ENCODE measurements around the gene ADIPOR2. TPM values are rescaled to one million over a fixed set of nuclear protein-coding genes. Genes with fewer than 3 reads are reported as not detected.

ADIPOR2 gene
- total RNA-seq, 2 experiments from 2014 or later = 24.7 to 51.1 TPM

DNA sequence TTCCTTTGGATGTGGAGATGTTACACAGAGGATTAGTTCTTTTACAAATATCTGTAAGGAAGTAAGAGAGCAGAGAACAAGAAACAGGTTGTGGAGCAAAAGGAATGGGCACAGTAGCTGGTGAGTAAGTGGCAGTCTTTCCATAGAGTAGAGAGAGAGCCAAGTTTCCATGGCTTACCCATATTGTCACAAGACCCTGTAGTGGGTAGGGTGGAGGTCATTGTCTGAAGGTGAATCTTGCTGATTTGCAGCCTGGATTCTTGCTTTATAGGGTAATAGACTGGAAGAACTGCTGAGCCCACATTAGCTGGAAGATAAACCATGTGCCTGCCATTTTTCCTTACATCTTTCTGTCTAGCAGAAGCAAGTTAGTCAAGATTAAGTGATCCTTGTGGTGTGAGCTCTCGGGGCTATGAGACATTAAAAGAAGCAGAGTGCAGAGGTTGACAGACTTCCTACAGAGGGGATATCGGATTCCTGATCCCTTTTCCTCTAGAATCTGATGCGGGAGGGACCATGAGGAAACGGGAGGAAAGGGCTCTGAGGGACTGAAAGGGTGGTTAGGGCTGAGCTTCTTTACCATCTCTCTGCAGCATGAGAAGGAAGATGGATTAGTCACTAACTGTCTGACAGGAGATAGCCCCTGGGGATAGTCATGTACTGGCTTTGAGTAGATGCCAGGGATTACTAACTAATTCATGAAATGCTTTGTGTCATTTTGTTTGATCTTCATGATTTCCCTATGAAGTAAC is 85.5 kb downstream of the ADIPOR2 start:
- H3K27ac ChIP-seq (ENCODE audit: low read depth, low read length, poor library complexity, severe bottlenecking) = no peak overlapping the region
- CTCF ChIA-PET (ENCODE audit: unreplicated experiment) = no interaction called here
- peaks cover 58% of the 10 kb centered on the region for H3K36me3 ChIP-seq (ENCODE audit: insufficient read depth, low read length)
- intact Hi-C loops (cut with micrococcal nuclease; ENCODE audit: unreplicated experiment) = no loop called here
- H3K9me2 ChIP-seq (ENCODE audit: insufficient read depth, low read length) = no peaks in the 10 kb centered on the region
- no peak for DNase-seq (ENCODE audit: low spot score)
- POLR2A ChIA-PET = interaction anchor here (0.6 kb wide), 2 partner anchors 10 to 33 kb away, joined by 3 to 7 read pairs; no protein-coding TSS in a partner anchor
- H4K20me1 ChIP-seq (ENCODE audit: insufficient read depth, low read length) = no peaks in the 10 kb centered on the region
- no peak overlapping the region for H2AFZ ChIP-seq (ENCODE audit: low read length)
- H3K9me3 ChIP-seq (ENCODE audit: low read length) = no peaks in the 10 kb centered on the region
- no peaks in the 10 kb centered on the region for H3K4me1 ChIP-seq (ENCODE audit: insufficient read depth, low read length, poor library complexity, severe bottlenecking)
- H3K4me2 ChIP-seq (ENCODE audit: low read length) = no peak overlapping the region
- H3K4me3 ChIP-seq (ENCODE audit: low read depth, low read length, poor library complexity, severe bottlenecking) = no peak overlapping the region
- TF ChIP-seq, protein P1, sequence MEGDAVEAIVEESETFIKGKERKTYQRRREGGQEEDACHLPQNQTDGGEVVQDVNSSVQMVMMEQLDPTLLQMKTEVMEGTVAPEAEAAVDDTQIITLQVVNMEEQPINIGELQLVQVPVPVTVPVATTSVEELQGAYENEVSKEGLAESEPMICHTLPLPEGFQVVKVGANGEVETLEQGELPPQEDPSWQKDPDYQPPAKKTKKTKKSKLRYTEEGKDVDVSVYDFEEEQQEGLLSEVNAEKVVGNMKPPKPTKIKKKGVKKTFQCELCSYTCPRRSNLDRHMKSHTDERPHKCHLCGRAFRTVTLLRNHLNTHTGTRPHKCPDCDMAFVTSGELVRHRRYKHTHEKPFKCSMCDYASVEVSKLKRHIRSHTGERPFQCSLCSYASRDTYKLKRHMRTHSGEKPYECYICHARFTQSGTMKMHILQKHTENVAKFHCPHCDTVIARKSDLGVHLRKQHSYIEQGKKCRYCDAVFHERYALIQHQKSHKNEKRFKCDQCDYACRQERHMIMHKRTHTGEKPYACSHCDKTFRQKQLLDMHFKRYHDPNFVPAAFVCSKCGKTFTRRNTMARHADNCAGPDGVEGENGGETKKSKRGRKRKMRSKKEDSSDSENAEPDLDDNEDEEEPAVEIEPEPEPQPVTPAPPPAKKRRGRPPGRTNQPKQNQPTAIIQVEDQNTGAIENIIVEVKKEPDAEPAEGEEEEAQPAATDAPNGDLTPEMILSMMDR (conservative IDR thresholded peaks at IDR 0.05; ENCODE audit: low read length) = no peak
- TF ChIP-seq EZH2phosphoT487 (IDR thresholded peaks at IDR 0.05; ENCODE audit: borderline replicate concordance, low read depth, low read length) = no peak
- no TSS peak for BruUV-seq (replicated peaks)
- no peaks in the 10 kb centered on the region for H3K79me2 ChIP-seq (ENCODE audit: insufficient read depth, low read depth, low read length)

DNA sequence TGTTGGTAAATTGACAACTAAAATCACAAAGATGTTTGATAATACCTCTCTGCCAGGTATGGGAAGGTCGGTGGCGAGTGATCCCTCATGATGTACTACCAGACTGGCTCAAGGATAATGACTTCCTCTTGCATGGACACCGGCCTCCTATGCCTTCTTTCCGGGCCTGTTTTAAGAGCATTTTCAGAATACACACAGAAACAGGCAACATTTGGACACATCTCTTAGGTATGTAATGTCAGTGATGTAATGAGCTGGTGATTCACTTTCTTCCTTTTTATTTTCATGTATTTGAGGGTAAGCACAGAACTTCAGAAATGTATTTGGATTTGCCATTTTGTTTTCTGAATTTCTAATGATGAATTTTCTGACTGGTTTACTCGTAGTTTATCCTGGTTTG is 86.9 kb downstream of the ADIPOR2 start:
- no peak overlapping the region for H3K4me3 ChIP-seq (ENCODE audit: low read depth, low read length, poor library complexity, severe bottlenecking)
- H3K36me3 ChIP-seq (ENCODE audit: insufficient read depth, low read length) = peaks cover 66% of the 10 kb centered on the region
- no peak overlapping the region for H2AFZ ChIP-seq (ENCODE audit: low read length)
- no peaks in the 10 kb centered on the region for H3K9me2 ChIP-seq (ENCODE audit: insufficient read depth, low read length)
- BruUV-seq (replicated peaks) = no TSS peak
- no peaks in the 10 kb centered on the region for H3K79me2 ChIP-seq (ENCODE audit: insufficient read depth, low read depth, low read length)
- no peak overlapping the region for H3K27ac ChIP-seq (ENCODE audit: low read depth, low read length, poor library complexity, severe bottlenecking)
- TF ChIP-seq, protein P1 (conservative IDR thresholded peaks at IDR 0.05; ENCODE audit: low read length) = no peak
- no peak for TF ChIP-seq EZH2phosphoT487 (IDR thresholded peaks at IDR 0.05; ENCODE audit: borderline replicate concordance, low read depth, low read length)
- ChIA-PET CTCF (ENCODE audit: unreplicated experiment) (no interaction called here), POLR2A (no interaction called here)
- intact Hi-C loops (cut with micrococcal nuclease; ENCODE audit: unreplicated experiment) = no loop called here
- no peak for DNase-seq (ENCODE audit: low spot score)
- no peaks in the 10 kb centered on the region for H3K9me3 ChIP-seq (ENCODE audit: low read length)
- no peak overlapping the region for H3K4me2 ChIP-seq (ENCODE audit: low read length)
- no peaks in the 10 kb centered on the region for H4K20me1 ChIP-seq (ENCODE audit: insufficient read depth, low read length)
- no peaks in the 10 kb centered on the region for H3K4me1 ChIP-seq (ENCODE audit: insufficient read depth, low read length, poor library complexity, severe bottlenecking)

DNA sequence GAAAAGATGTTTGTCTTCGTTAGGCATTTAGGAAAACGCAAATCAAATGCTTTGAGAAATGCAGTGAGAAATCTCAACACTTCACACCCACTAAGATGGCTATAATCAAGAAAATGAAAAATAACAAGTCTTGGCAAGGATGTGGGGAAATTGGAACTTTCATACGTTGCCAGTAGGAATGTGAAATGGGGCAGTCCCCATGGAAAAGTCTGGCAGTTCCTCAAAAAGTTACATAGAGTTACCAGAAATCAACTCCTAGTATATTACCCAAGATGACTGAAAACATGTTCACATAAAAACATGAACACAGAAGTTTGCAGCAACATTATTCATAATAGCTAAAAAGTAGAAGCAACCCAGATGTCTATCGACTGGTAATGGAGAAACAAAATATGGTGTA is 88.0 kb downstream of the ADIPOR2 start:
- Histone ChIP-seq H4K20me1 (ENCODE audit: insufficient read depth, low read length) (no peaks in the 10 kb centered on the region), H3K36me3 (ENCODE audit: insufficient read depth, low read length) (peaks cover 67% of the 10 kb centered on the region), H3K4me3 (ENCODE audit: low read depth, low read length, poor library complexity, severe bottlenecking) (no peak overlapping the region), H3K4me2 (ENCODE audit: low read length) (no peak overlapping the region), H3K79me2 (ENCODE audit: insufficient read depth, low read depth, low read length) (no peaks in the 10 kb centered on the region), H2AFZ (ENCODE audit: low read length) (no peak overlapping the region), H3K27ac (ENCODE audit: low read depth, low read length, poor library complexity, severe bottlenecking) (no peak overlapping the region), H3K9me3 (ENCODE audit: low read length) (no peaks in the 10 kb centered on the region), H3K9me2 (ENCODE audit: insufficient read depth, low read length) (no peaks in the 10 kb centered on the region), H3K4me1 (ENCODE audit: insufficient read depth, low read length, poor library complexity, severe bottlenecking) (no peaks in the 10 kb centered on the region)
- TF ChIP-seq, protein P1 (conservative IDR thresholded peaks at IDR 0.05; ENCODE audit: low read length) = no peak
- no peak for TF ChIP-seq EZH2phosphoT487 (IDR thresholded peaks at IDR 0.05; ENCODE audit: borderline replicate concordance, low read depth, low read length)
- POLR2A ChIA-PET = interaction anchor here (1.5 kb wide), 1 partner anchor 12 kb away, joined by 3 read pairs; no protein-coding TSS in a partner anchor
- intact Hi-C loops (cut with micrococcal nuclease; ENCODE audit: unreplicated experiment) = no loop called here
- DNase-seq (ENCODE audit: low spot score) = no peak
- CTCF ChIA-PET (ENCODE audit: unreplicated experiment) = no interaction called here
- TSS peak; percentile 28 for BruUV-seq (replicated peaks)
